CD14-positive monocyte (primary cell): Measurements from ENCODE around the gene HMGXB3. TPM values are rescaled to one million over a fixed set of nuclear protein-coding genes. Genes with fewer than 3 reads are reported as not detected.

Source experiments
- DNase-seq, 3 donors: peaks; one replicate each; pipeline ENCODE4 v3.0.0-alpha.2; 2011 to 2022
- H2AFZ ChIP-seq: 2 replicates; pipeline ENCODE4 v1.6.0; 2012; ENCODE audit warnings: mild to moderate bottlenecking, low read depth, low read length, inconsistent platforms; ENCODE audit not compliant: insufficient read depth, poor library complexity, severe bottlenecking
- H3K27ac ChIP-seq, 2 donors: 1 replicate in 1 of 2; 2 replicates in 1 of 2; pipeline ENCODE4 v1.5.1; 2012 to 2013; ENCODE audit warnings: low read length in 2 of 2, control low read depth in 1 of 2, inconsistent platforms in 1 of 2, low read depth in 1 of 2, mild to moderate bottlenecking in 1 of 2
- H3K27me3 ChIP-seq, 2 donors: one replicate each; pipeline versions ENCODE4 v1.6.0 to v1.6.1; 2011 to 2013; ENCODE audit warnings: low read length in 2 of 2; ENCODE audit not compliant: control insufficient read depth in 2 of 2, insufficient read depth in 2 of 2
- H3K36me3 ChIP-seq, 2 donors: replicated peaks in 1 of 2; 1 replicate in 1 of 2; 2 replicates in 1 of 2; pipeline versions ENCODE4 v1.5.1 to v1.6.1; 2012 to 2013; ENCODE audit warnings: low read length in 2 of 2, control low read depth in 1 of 2, inconsistent platforms in 1 of 2, mild to moderate bottlenecking in 1 of 2; ENCODE audit not compliant: insufficient read depth in 2 of 2, control insufficient read depth in 1 of 2
- H3K4me1 ChIP-seq, 2 donors: 1 replicate in 1 of 2; 2 replicates in 1 of 2; pipeline versions ENCODE4 v1.5.1 to v1.6.1; 2012 to 2013; ENCODE audit warnings: low read length in 2 of 2, control low read depth in 1 of 2, inconsistent platforms in 1 of 2, mild to moderate bottlenecking in 1 of 2, moderate library complexity in 1 of 2; ENCODE audit not compliant: insufficient read depth in 2 of 2, control insufficient read depth in 1 of 2
- H3K4me2 ChIP-seq: replicated peaks from 2 replicates; pipeline ENCODE3; 2012; ENCODE audit warnings: low read length, moderate library complexity, mild to moderate bottlenecking; ENCODE audit not compliant: poor library complexity, severe bottlenecking; ENCODE audit errors: extremely low read depth
- H3K4me3 ChIP-seq, 3 experiments: fragments of 200-600 bp in 1 of 3; sonication (generic) in 1 of 3; replicated peaks in 1 of 3; 1 replicate in 2 of 3; 2 replicates in 1 of 3; pipeline ENCODE4 v1.5.1; 2011 to 2013; ENCODE audit warnings: low read length in 3 of 3, mild to moderate bottlenecking in 3 of 3, control low read depth in 2 of 3, low read depth in 2 of 3, inconsistent platforms in 1 of 3, moderate library complexity in 1 of 3
- H3K79me2 ChIP-seq: 2 replicates; pipeline ENCODE4 v1.6.0; 2012; ENCODE audit warnings: mild to moderate bottlenecking, control low read depth, inconsistent platforms, low read length, moderate library complexity; ENCODE audit not compliant: insufficient read depth
- H3K9ac ChIP-seq: 2 replicates; pipeline ENCODE4 v1.6.0; 2017; ENCODE audit warnings: low read length, mild to moderate bottlenecking; ENCODE audit not compliant: insufficient read depth, poor library complexity, severe bottlenecking
- H3K9me3 ChIP-seq, 2 donors: replicated peaks in 1 of 2; 1 replicate in 1 of 2; 2 replicates in 1 of 2; pipeline versions ENCODE4 v1.5.1 to v1.6.1; 2012 to 2013; ENCODE audit warnings: low read length in 2 of 2, control low read depth in 1 of 2; ENCODE audit not compliant: control insufficient read depth in 1 of 2, insufficient read depth in 1 of 2
- H4K20me1 ChIP-seq: 2 replicates; pipeline ENCODE4 v1.6.0; 2012; ENCODE audit warnings: mild to moderate bottlenecking, low read length, control low read depth, moderate library complexity; ENCODE audit not compliant: insufficient read depth
- H3K27ac Mint-ChIP-seq, 7 donors: one replicate each; pipeline ENCODE4 v1.8.0; 2020; ENCODE audit warnings: mild to moderate bottlenecking in 7 of 7, mixed read lengths in 7 of 7, moderate library complexity in 6 of 7, inconsistent platforms in 2 of 7
- H3K27me3 Mint-ChIP-seq, 3 donors: one replicate each; pipeline ENCODE4 v1.8.0; 2021 to 2022; ENCODE audit warnings: low read depth in 3 of 3, mild to moderate bottlenecking in 3 of 3, mixed read lengths in 3 of 3, moderate library complexity in 3 of 3, inconsistent platforms in 1 of 3
- H3K36me3 Mint-ChIP-seq, 2 donors: one replicate each; pipeline ENCODE4 v1.8.0; 2020; ENCODE audit warnings: mixed read lengths in 2 of 2, inconsistent platforms in 1 of 2, mild to moderate bottlenecking in 1 of 2
- H3K4me1 Mint-ChIP-seq: one replicate; pipeline ENCODE4 v1.8.0; 2020; ENCODE audit warnings: mild to moderate bottlenecking, mixed read lengths
- H3K4me3 Mint-ChIP-seq, 2 donors: one replicate each; pipeline ENCODE4 v1.8.0; 2020; ENCODE audit warnings: mild to moderate bottlenecking in 2 of 2, mixed read lengths in 2 of 2, moderate library complexity in 1 of 2
- H3K9me3 Mint-ChIP-seq, 7 donors: one replicate each; pipeline ENCODE4 v1.8.0; 2020 to 2022; ENCODE audit warnings: mixed read lengths in 7 of 7, mild to moderate bottlenecking in 6 of 7, moderate library complexity in 6 of 7, inconsistent platforms in 2 of 7
- WGBS: methylation state at CpG from one replicate; pipeline ENCODE4 v1.1.5; 2013; ENCODE audit warnings: missing lambda C conversion rate; ENCODE audit not compliant: insufficient coverage; 5-methylcytosine and 5-hydroxymethylcytosine counted together
- intact Hi-C, 2 donors: fragments of 100-400 bp; cut with micrococcal nuclease; formaldehyde crosslinking; loops; one replicate each; pipeline versions ENCODE4 v1.15.0 to v1.15.1; 2023
- polyA plus RNA-seq, 3 donors: library from polyadenylated mRNA; depleted of rRNA in 1 of 3; unstranded in 2 of 3; stranded (reverse) in 1 of 3; fragments of 300-500 nt in 2 of 3; fragments of >200 nt in 1 of 3; fragmentation: Illumina TruSeq in 2 of 3; gene quantifications; 1 replicate in 2 of 3; 2 replicates in 1 of 3; pipeline ENCODE4 v1.2.3, GENCODE V29; 2012 to 2021
- TF ChIP-seq, protein P1 (sequence below): fragments of 200-600 bp; IDR thresholded peaks from one replicate; pipeline ENCODE4 v1.8.0; 2022; ENCODE audit warnings: antibody characterized with exemption, mild to moderate bottlenecking

The HMGXB3 gene
- polyA plus RNA-seq, 3 donors, result 3.1 to 22.9 (median 6.2) TPM

DNA sequence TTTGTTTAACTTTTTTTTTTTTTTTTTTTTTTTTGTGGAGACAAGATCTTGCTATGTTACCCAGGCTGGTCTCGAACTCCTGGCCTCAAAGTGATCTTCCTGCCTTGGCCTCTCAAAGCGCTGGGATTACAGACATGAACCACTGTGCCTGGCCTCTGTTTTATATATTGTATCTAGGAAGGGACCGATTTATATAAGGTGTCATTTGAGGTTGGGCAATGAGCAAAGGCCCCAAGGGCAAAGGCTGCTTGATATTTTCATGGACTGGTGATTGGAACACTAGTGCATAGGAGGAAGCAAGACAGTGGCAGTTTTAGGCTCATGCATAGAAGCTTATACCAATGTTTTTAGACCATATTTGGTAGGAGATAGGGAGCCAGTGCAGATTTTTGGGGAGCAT is 36.8 kb upstream of the HMGXB3 start:
- H3K27ac Mint-ChIP-seq, result peak overlapping the region in 1 of 7 donors; percentile 56
- Histone ChIP-seq H3K79me2 (peaks cover 41% of the 10 kb centered on the region), H4K20me1 (no peaks in the 10 kb centered on the region), H3K9me3 (no peaks in the 10 kb centered on the region), H3K27me3 (no peaks in the 10 kb centered on the region), H3K4me1 (peaks cover 18 to 29% of the 10 kb centered on the region in 2 donors), H3K36me3 (no peaks in the 10 kb centered on the region), H3K4me2 (no peak overlapping the region), H2AFZ (no peak overlapping the region), H3K4me3 (no peak overlapping the region), H3K27ac (no peak overlapping the region), H3K9ac (no peak overlapping the region)
- H3K36me3 Mint-ChIP-seq, result peaks cover 2 to 6% of the 10 kb centered on the region in 2 donors
- no peak for DNase-seq
- H3K4me1 Mint-ChIP-seq, result peaks cover 24% of the 10 kb centered on the region
- H3K27me3 Mint-ChIP-seq, result no peaks in the 10 kb centered on the region
- intact Hi-C loops, result loop anchor here in 1 of 2 donors (5.0 kb wide), 1 partner anchor 39 kb away; the partner anchor contains the start of genes HMGXB3 and TIGD6
- TF ChIP-seq, protein P1, sequence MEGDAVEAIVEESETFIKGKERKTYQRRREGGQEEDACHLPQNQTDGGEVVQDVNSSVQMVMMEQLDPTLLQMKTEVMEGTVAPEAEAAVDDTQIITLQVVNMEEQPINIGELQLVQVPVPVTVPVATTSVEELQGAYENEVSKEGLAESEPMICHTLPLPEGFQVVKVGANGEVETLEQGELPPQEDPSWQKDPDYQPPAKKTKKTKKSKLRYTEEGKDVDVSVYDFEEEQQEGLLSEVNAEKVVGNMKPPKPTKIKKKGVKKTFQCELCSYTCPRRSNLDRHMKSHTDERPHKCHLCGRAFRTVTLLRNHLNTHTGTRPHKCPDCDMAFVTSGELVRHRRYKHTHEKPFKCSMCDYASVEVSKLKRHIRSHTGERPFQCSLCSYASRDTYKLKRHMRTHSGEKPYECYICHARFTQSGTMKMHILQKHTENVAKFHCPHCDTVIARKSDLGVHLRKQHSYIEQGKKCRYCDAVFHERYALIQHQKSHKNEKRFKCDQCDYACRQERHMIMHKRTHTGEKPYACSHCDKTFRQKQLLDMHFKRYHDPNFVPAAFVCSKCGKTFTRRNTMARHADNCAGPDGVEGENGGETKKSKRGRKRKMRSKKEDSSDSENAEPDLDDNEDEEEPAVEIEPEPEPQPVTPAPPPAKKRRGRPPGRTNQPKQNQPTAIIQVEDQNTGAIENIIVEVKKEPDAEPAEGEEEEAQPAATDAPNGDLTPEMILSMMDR, result no peak
- no peaks in the 10 kb centered on the region for H3K9me3 Mint-ChIP-seq
- 100% methylated on average over 2 of the region's 3 CpGs for WGBS
- H3K4me3 Mint-ChIP-seq, result no peak overlapping the region

DNA sequence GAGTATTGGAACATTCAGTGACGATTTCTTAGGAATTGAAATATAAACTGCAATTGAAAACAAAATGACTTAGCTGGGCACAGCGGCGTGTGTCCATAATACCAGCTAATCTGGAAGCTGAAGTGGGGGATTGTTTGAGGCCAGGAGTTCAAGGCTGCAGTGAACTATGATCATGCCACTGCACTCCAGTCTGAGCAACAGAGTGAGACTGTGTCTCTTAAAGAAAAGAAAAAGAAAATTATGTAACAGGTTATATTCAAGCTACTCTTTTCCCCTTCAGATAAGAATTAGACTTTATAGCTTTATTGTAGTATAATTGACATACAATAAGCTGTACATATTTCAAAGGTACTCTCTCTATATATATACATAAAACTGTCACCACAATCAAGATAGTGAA is 33.6 kb upstream of the HMGXB3 start:
- DNase-seq, result no peak
- H4K20me1 ChIP-seq, result no peaks in the 10 kb centered on the region
- peaks cover 7 to 24% of the 10 kb centered on the region in 2 donors for H3K36me3 Mint-ChIP-seq
- H3K36me3 ChIP-seq, result peaks cover 0 to 4% of the 10 kb centered on the region in 2 donors
- no peaks in the 10 kb centered on the region for H3K27me3 Mint-ChIP-seq
- no peak overlapping the region for H3K4me2 ChIP-seq
- peaks cover 3% of the 10 kb centered on the region for H3K4me1 Mint-ChIP-seq
- no peak overlapping the region for H3K4me3 Mint-ChIP-seq
- WGBS, result 81% methylated on average over 3 of the region's 3 CpGs
- no peak overlapping the region for H3K27ac Mint-ChIP-seq
- H3K4me3 ChIP-seq, result no peak overlapping the region
- no peaks in the 10 kb centered on the region for H3K9me3 Mint-ChIP-seq
- no peaks in the 10 kb centered on the region for H3K9me3 ChIP-seq
- no peak overlapping the region for H3K9ac ChIP-seq
- intact Hi-C loops, result no loop called here
- H2AFZ ChIP-seq, result no peak overlapping the region
- H3K27me3 ChIP-seq, result no peaks in the 10 kb centered on the region
- H3K79me2 ChIP-seq, result peaks cover 33% of the 10 kb centered on the region
- TF ChIP-seq, protein P1, result no peak
- no peak overlapping the region for H3K27ac ChIP-seq
- peaks cover 0 to under 1% of the 10 kb centered on the region in 2 donors for H3K4me1 ChIP-seq
